Measurements from ENCODE around the gene NEDD4. TPM values are rescaled to one million over a fixed set of nuclear protein-coding genes. Genes with fewer than 3 reads are reported as not detected.

The NEDD4 gene
- polyA plus RNA-seq, 1 of the 3 experiments (the other 2 are of a cell fraction) = 12.9 TPM

DNA sequence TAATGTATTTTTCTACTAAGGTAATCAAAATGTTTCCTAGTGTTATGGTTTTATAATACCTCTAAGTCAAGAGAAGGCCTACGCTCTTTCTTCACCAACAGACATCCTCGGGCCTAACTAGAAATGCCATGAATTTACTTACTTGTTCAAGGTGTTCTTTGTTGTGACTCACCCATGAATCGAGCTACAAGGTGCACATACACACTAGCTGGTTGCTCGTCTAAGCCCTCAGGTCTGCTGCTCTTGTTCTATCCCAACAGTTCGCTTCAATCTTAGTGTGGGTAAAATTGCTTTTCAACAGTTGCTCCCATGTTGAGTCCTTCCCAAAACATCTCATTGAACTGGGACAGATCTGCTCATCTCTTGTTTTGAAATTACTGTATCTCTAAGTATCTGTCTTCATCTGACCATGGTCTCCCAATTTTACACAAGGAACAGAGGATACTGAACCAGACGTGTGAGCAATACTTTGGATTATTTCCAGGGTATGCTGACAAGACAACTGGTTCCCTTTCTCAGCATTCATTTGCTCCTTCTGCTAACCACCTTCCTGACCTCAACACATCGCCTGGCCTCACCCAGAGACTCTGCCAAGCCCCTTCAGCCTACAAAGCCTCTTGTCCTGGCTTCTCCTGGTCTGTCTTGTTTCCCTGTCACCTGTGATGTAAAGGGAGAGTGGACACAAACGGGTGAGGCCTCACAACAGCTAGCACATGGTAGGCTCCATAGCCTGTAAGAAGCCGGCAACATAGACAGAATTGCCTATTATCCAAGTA, 84.2 kb downstream of the NEDD4 start (continued):
- TF ChIP-seq, protein P1, sequence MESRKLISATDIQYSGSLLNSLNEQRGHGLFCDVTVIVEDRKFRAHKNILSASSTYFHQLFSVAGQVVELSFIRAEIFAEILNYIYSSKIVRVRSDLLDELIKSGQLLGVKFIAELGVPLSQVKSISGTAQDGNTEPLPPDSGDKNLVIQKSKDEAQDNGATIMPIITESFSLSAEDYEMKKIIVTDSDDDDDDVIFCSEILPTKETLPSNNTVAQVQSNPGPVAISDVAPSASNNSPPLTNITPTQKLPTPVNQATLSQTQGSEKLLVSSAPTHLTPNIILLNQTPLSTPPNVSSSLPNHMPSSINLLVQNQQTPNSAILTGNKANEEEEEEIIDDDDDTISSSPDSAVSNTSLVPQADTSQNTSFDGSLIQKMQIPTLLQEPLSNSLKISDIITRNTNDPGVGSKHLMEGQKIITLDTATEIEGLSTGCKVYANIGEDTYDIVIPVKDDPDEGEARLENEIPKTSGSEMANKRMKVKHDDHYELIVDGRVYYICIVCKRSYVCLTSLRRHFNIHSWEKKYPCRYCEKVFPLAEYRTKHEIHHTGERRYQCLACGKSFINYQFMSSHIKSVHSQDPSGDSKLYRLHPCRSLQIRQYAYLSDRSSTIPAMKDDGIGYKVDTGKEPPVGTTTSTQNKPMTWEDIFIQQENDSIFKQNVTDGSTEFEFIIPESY (IDR thresholded peaks at IDR 0.05; ENCODE audit: borderline replicate concordance, low read depth) = no peak
- TF ChIP-seq, protein P2, sequence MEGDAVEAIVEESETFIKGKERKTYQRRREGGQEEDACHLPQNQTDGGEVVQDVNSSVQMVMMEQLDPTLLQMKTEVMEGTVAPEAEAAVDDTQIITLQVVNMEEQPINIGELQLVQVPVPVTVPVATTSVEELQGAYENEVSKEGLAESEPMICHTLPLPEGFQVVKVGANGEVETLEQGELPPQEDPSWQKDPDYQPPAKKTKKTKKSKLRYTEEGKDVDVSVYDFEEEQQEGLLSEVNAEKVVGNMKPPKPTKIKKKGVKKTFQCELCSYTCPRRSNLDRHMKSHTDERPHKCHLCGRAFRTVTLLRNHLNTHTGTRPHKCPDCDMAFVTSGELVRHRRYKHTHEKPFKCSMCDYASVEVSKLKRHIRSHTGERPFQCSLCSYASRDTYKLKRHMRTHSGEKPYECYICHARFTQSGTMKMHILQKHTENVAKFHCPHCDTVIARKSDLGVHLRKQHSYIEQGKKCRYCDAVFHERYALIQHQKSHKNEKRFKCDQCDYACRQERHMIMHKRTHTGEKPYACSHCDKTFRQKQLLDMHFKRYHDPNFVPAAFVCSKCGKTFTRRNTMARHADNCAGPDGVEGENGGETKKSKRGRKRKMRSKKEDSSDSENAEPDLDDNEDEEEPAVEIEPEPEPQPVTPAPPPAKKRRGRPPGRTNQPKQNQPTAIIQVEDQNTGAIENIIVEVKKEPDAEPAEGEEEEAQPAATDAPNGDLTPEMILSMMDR (IDR thresholded peaks at IDR 0.05) = no peak
- TF ChIP-seq RAD21 (IDR thresholded peaks at IDR 0.05; ENCODE audit: low read length) (no peak), FOSL2 (IDR thresholded peaks at IDR 0.05; ENCODE audit: borderline replicate concordance, low read depth) (peak; percentile 35; the same call in 1 of the 2 replicates), FOXJ3 (CRISPR knock-in tag; IDR thresholded peaks at IDR 0.05) (no peak), ELF1 (IDR thresholded peaks at IDR 0.05) (no peak), SMC3 (IDR thresholded peaks at IDR 0.05; ENCODE audit: low read depth, low read length) (no peak), EZH2phosphoT487 (IDR thresholded peaks at IDR 0.05; ENCODE audit: borderline replicate concordance, low read depth) (no peak), YY1 (IDR thresholded peaks at IDR 0.05; ENCODE audit: low read depth) (no peak), MXI1 (IDR thresholded peaks at IDR 0.05; ENCODE audit: low read depth, low read length) (no peak), RFX5 (IDR thresholded peaks at IDR 0.05; ENCODE audit: low read length) (no peak), SIN3A (IDR thresholded peaks at IDR 0.05; ENCODE audit: borderline replicate concordance, low read depth, low read length) (no peak), RXRA (IDR thresholded peaks at IDR 0.05; ENCODE audit: borderline replicate concordance, low read depth) (peak; percentile 38; the same call in 1 of the 2 replicates), TAF1 (IDR thresholded peaks at IDR 0.05; ENCODE audit: borderline replicate concordance, low read depth, low read length) (no peak), RCOR1 (IDR thresholded peaks at IDR 0.05; ENCODE audit: low read length) (no peak), POLR2AphosphoS5 (IDR thresholded peaks at IDR 0.05; ENCODE audit: low read depth, low read length) (peak; percentile 37; the same call in 1 of the 2 replicates), JUND (IDR thresholded peaks at IDR 0.05) (no peak)
- TF ChIP-seq, protein P3, sequence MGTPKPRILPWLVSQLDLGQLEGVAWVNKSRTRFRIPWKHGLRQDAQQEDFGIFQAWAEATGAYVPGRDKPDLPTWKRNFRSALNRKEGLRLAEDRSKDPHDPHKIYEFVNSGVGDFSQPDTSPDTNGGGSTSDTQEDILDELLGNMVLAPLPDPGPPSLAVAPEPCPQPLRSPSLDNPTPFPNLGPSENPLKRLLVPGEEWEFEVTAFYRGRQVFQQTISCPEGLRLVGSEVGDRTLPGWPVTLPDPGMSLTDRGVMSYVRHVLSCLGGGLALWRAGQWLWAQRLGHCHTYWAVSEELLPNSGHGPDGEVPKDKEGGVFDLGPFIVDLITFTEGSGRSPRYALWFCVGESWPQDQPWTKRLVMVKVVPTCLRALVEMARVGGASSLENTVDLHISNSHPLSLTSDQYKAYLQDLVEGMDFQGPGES (IDR thresholded peaks at IDR 0.05; ENCODE audit: low read depth, low read length) = no peak
- TF ChIP-seq, protein P4, sequence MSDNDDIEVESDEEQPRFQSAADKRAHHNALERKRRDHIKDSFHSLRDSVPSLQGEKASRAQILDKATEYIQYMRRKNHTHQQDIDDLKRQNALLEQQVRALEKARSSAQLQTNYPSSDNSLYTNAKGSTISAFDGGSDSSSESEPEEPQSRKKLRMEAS (IDR thresholded peaks at IDR 0.05; ENCODE audit: low read depth) = peak; percentile 56
